ENCODE results near the gene SLC46A3.
A peak's percentile ranks its signal among the peaks of the same experiment; 100 is the strongest.

Gene SLC46A3

DNA sequence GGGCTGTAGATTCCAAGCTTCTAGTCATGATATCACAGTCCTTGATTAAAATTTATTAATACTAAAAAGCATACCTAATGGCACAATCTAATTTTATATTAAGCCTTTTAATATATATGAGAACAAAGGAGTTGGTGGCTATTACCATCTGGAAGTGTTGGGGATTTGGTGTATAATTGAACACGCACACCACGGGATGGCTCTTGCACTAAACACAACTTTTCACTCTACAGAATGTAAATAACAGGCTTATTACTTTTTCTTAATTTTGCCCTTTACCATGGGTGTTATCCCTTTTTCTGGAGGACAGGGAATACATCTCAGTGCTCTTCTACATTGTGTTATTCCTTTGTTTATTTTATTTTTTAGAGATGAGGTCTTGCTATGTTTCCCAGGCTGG, 38.2 kb downstream of the SLC46A3 start:
- no peak for DNase-seq (ENCODE audit: low read depth)

DNA sequence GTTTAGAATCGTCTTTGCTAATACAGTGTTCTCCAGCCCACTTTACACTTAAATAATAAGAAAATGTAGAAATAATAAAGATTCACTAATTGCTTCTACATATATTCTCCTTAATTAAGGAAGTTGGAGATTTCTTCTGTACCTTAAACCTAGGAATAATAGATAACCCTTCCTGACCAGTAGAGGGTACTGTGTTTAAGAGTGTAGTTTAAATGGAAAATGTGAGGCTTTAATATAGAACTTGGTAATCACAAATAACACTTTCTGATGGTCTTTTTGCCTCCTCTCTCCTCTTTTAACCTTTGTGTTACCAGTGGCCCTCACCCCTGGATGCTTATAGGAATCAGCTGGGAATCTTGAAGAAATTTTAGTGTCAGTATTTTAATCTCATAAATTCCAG, 39.1 kb downstream of the SLC46A3 start:
- no peak for DNase-seq (ENCODE audit: low read depth)

DNA sequence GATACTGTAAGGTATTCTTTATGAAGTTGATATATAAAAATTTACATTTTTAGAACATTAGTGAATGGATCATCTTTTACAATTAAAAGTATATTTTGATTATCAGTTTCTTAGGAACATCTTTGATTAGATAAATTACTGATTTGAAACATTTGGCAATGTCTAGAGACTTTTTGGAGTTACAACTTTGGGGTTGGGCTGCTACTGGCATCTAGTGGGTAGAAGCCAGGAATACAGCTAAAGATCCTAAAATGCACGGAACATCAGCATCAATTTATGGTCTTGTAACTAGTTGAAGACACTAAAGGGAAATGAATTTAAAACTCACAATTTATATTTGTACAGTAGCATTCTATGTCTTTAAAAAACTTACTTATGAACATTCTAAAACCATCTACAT, 40.0 kb downstream of the SLC46A3 start:
- DNase-seq (ENCODE audit: low read depth), result no peak

DNA sequence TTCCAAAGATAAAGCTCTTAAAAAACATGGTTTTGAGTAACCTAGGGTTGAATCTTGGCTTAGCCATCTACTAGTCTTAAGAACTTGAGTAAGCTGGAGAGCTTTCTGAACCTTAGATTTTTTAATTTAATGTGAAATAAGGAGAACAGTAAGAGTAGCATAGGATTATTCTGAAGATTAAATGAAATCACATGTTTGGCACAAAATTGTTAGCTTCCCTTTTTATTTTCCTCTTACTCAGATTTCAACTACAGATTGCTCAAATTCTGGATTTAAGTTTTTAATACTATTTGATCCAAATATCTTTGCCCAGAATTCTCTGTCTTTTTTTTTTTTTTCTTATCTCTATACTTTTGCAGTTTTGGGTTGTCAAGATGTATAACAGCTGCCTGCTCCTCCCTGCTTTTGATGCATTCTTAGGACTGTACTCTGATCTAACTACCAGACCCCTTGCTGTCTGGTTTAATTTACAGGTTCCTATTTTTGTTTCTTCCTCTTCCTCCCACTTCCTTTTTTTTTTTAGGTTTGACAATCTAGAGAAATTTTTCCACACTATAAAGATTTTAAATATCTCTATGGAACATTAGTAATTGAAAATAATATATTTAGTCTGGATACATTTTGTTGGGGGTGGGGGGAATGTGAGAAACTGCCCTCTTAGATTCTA, 47.5 kb downstream of the SLC46A3 start:
- DNase-seq (ENCODE audit: low read depth), result no peak

DNA sequence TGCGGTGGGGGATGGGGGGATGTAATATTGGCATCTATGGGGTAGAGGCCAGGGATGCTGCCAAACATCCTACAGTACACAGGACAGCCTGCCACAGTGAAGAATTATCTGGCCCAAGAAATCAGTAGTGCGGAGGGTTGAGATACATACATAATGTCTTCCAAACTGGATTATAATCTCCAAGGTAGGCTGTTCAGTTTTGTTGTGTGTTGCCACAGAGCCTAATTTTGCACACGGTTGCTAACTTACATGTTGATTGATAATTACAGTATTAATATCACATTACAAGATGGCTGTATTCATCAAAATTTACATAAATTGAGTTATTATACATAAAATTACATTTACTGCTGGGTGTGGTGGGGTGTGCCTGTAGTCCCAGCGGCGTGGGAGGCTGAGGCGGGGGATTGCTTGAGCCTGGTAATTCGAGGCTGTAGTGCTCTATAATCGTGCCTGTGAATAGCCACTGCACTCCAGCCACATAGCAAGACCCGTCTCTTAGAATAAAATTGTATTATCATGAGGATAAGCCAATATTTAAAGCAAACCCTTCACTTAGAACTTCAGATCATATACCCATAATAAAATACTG, 51.8 kb downstream of the SLC46A3 start:
- DNase-seq (ENCODE audit: low read depth), result no peak

DNA sequence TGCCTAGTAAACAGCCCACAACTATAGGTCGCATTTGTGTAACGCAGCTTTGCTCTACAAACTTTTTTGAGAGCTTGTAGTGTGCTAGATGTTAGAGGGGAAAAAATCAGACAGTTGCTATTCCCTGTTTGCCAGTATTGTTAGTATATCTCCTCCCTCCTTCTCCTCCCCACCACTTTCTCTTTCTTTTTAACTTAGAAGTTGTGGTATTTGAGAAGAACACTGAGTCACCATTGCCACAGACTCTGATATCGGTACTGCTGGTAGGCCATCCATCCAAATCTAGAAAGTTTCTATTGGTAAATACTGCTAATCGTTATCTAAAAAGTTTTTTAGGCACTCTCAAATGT, 59.2 kb downstream of the SLC46A3 start:
- DNase-seq (ENCODE audit: low read depth), result no peak

DNA sequence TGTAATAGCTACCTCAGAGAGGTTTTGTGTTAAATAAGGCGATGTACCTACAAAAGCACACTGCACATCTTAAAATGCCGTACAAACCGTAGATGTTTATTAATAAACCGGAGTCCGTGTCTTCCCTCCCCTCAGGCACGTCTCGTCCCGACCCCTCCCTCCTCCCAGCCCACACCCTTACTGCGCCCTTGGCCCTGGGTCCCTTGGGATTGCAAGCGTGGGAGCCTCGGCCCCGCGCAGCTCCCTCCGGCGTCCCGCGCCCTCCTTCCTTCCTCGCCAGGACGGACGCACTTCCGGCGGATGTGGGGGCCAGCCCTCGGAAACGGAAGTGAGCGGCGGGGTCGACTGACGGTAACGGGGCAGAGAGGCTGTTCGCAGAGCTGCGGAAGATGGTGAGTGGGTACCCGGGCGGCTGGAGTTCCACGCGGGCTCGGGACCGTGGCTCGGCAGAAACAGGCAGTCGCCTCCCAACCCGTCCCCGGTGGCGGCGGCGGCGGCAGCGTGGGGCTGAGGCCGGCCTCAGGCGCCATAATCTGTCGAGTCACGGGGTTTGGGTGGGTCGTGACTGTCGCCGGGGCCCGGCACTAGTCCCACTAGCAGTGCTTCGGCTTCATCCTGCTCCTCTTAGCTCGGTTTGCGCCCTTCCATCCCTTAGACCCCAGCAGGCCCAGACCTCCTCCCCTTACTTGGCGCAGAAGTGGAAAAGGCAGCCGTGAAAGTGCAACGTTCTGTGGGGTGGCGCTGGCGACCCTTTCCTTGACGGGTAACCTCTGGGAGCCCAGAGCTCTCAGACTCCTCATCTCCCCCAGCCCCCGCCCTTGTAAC, 59.8 kb downstream of the SLC46A3 start, which contains the start of gene POMP:
Gene POMP (plus strand): TSS at position 335 of the 825 bp plus-strand sequence. CDS start 55 bp downstream, at position 390.
- peak; percentile 85 for DNase-seq (ENCODE audit: low read depth)

DNA sequence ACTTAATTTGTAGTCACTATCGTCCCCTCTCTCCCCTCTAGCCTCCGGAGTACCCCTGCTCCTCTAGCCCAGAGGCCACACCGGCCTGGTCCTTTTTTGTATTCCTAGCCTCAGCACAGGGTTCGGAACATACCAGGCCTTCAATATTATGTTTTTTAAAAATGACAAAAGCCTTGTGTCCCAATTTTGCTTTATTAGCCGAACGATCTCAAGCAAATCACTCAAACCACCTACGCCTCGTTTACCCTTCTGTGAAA, 60.3 kb downstream of the SLC46A3 start:
- DNase-seq (ENCODE audit: low read depth), result no peak

DNA sequence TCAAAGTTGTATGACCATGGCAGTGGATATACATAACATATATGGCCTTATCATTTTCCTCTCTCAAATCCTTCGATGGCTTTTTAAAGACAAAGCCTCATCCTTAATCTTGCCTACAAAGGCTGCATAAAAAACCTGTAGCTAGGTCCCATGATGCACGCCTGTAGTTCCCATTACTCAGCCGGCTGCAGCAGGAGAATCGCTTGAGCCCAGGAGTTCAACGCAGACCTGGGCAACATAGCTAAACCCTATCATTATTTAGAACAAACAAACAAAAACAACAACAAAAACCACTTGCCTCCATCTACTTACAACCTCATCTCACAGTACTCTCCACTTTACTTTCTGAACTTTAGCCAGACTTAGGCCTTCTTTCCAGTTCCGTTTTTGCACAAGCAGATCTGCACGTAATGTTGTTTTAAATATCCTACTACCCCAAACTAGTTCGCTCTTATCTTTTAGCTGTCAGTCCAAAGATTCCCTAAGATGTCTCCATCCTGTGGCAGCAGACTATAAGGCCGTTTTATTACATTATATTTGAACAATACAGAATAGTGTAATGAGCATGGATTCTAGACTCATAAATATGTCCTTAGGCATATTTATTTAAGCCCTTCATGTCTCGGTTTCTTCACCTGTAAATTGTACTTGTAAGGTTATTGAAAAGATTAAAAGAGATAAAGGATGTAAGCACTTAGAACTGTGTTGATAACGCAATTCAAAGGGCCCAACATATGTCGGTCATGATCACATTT, 60.8 kb downstream of the SLC46A3 start:
- no peak for DNase-seq (ENCODE audit: low read depth)

DNA sequence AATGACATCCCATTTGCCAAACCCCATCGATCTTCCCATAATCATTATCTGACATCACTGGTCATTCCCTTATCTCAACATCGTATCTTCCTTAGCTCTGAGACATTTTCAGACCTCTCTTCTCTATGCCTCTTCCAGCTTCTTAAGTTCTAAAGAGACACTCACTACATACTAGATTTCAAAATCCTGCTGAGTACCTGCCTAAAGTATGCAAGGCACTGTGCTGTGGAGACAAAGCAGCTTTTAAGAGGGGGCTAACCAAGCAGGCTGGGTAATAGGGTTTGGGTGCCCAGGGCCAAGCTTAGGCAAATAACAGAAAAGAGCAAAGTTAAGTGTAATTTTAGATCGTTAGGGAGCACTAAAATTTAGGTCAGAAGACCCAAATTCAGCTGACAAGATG, 63.2 kb downstream of the SLC46A3 start:
- no peak for DNase-seq (ENCODE audit: low read depth)

DNA sequence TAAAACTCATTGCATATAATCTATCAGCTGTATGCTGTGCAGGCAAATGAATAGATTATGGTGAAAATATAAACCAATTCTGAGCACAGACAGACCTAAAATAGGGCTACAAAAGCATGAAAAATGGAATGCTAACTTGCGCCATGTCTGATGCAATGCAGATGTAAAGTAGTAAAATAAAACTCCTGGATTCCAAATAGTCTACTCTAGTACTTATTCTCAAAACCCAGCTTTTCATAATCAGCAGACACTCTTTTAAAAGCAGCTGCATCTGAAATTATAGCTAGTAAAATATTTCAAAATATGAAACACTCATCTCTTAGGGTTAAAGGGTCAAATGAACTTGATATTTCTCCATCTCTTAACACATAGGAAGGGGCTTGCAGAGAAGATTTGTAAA, 64.5 kb downstream of the SLC46A3 start:
- no peak for DNase-seq (ENCODE audit: low read depth)

DNA sequence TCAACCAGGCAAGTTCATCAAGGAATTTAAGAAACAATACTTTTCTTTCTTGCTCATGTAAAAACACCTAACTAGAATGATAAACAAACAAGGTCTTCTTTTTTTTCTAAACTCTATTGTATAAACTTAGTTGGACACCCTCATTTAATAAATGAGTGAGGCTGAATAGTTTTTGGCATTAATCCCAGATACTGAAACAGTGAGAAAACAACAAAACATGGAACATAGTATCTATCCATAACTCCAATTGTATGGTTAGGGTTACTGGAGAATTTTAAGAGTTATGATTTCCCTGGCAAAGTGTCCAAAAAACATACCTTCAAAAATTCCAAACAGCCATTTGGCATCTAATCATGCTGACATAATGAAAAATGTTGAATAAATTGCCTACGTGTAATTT, 65.7 kb downstream of the SLC46A3 start:
- no peak for DNase-seq (ENCODE audit: low read depth)

DNA sequence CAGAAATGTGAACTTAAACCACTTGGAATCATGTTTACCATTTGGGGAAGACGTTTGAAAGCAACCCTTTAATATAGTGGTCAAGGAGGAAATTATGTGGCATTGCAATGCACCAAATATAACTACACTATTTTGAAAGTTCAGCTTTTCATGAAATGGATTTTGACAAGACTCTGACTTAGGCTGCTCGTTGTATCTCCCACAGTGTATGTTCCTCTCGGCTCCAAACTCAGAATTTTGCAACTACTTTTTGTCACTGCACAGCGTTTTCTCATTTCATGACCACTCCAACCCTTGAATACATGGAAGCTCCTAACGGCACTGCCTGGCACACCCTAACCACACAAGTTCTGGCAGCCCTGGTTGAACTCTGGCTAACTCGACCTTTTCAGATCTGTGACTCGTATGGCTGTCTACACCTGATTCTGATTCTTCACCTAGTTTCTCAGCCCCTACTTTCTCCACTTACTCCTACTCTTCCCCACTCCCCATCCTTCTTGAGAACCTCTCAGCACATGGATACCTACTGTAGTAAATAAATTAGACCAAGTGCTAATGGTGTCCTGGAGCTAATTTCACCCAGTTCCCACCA, 66.9 kb downstream of the SLC46A3 start:
- no peak for DNase-seq (ENCODE audit: low read depth)

DNA sequence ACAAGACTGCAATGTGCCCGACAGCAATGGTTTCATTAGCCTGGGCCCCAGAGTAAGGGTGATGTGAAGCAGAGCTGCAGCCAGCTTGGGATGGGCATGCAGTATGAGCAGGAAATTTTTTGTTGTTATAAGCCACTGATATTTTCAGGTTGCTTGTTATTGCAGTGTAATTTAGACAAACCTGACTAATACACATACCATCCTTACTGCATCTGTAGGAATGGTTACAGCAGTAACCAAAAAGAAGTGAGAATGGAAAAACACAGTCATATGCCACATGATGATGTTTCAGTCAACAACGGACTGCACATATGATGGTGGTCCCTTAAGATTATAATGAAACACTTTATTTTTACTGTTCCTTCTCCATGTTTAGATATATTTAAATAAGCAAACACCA, 68.5 kb downstream of the SLC46A3 start:
- DNase-seq (ENCODE audit: low read depth), result no peak

Measured in stimulated activated CD8-positive, alpha-beta memory T cell treated with anti-CD3 and anti-CD28 coated beads, Interleukin-15, amount 100 ng/mL, for 1 hour (primary cell).